ENCODE data around the gene SCNN1A.

DNA sequence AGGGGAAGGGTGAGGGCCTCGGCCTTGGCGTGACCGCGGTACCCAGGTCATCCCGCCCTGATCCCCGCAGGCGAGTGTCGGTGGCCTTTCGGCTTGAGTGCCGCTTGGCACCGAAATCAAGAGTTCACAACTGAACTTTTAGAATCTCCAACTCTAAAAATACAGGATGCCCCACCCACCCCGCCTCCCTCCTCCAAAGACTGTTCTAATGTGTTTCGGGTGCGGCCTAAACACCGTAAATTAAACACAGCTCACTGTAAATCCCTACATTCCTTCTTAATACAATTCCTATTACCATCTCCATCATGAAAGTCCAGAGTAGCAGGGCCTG is 11.4 kb downstream of the SCNN1A start:
- TF ChIP-seq, protein P1, sequence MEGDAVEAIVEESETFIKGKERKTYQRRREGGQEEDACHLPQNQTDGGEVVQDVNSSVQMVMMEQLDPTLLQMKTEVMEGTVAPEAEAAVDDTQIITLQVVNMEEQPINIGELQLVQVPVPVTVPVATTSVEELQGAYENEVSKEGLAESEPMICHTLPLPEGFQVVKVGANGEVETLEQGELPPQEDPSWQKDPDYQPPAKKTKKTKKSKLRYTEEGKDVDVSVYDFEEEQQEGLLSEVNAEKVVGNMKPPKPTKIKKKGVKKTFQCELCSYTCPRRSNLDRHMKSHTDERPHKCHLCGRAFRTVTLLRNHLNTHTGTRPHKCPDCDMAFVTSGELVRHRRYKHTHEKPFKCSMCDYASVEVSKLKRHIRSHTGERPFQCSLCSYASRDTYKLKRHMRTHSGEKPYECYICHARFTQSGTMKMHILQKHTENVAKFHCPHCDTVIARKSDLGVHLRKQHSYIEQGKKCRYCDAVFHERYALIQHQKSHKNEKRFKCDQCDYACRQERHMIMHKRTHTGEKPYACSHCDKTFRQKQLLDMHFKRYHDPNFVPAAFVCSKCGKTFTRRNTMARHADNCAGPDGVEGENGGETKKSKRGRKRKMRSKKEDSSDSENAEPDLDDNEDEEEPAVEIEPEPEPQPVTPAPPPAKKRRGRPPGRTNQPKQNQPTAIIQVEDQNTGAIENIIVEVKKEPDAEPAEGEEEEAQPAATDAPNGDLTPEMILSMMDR (IDR thresholded peaks at IDR 0.05), result no peak
- no peak for TF ChIP-seq POLR2A (IDR thresholded peaks at IDR 0.05)
- no peak for TF ChIP-seq EP300 (IDR thresholded peaks at IDR 0.05)

All from ovary (tissue), 3 donors.